Measurements from ENCODE around the gene NFILZ.

Gene NFILZ

GRCh38 chr19:8642561-8642960, 12.1 kb downstream of the NFILZ start:
- no peak for DNase-seq

GRCh38 chr19:8643860-8644653, 13.6 kb downstream of the NFILZ start:
- no peak for DNase-seq

- no peak for DNase-seq
Observed at GRCh38 chr19:8648240-8648639, 17.8 kb downstream of the NFILZ start.

GRCh38 chr19:8654591-8655339, 24.3 kb downstream of the NFILZ start:
- DNase-seq = peak; percentile 83

GRCh38 chr19:8655340-8655709, 24.9 kb downstream of the NFILZ start:
- no peak for DNase-seq

- no peak for DNase-seq
Observed at GRCh38 chr19:8657869-8658268, 27.4 kb downstream of the NFILZ start.

GRCh38 chr19:8659905-8660304, 29.5 kb downstream of the NFILZ start:
- DNase-seq = no peak

- DNase-seq = no peak
Observed at GRCh38 chr19:8662263-8662662, 31.8 kb downstream of the NFILZ start.

GRCh38 chr19:8663920-8664670, 33.7 kb downstream of the NFILZ start:
- no peak for DNase-seq

- no peak for DNase-seq
Observed at GRCh38 chr19:8664671-8665057, 34.2 kb downstream of the NFILZ start.

GRCh38 chr19:8665468-8666213, 35.2 kb downstream of the NFILZ start:
- no peak for DNase-seq

GRCh38 chr19:8666814-8667405, 36.5 kb downstream of the NFILZ start:
- DNase-seq = no peak

GRCh38 chr19:8673276-8673891, 43.0 kb downstream of the NFILZ start:
- no peak for DNase-seq

- DNase-seq = no peak
Observed at GRCh38 chr19:8675066-8675465, 44.6 kb downstream of the NFILZ start.

- DNase-seq = no peak
Observed at GRCh38 chr19:8678244-8678807, 47.9 kb downstream of the NFILZ start.
